Measurements from ENCODE around the gene PLAAT3. TPM values are rescaled to one million over a fixed set of nuclear protein-coding genes. Genes with fewer than 3 reads are reported as not detected.
"Not testable (repeated sequence)": the region's sequence is repeated elsewhere in the genome, so short reads cannot be mapped to it uniquely, and the experiment has no call there.

Gene PLAAT3
- total and polyA plus RNA-seq, 4 donors: 13.4 to 90.1 (median 54.3) TPM

DNA sequence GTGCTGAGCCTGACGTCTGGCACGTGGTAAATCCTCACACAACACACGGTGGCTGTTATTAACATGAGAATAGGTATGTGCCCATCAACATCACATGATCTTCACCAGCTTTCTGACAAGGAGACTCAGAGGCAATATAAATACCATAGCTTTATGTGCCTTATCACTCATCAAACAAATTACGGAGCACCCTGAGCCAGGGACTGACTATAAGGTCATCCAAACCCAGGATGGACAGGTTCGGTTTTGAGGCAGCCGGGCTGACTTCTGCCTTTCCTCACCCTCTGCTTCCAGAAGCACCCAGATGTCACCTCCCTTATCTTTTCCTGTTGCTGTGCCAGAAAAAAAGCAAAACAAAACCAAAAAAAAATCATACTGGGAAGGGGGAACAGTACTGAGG, 5.7 kb upstream of the PLAAT3 start:
- WGBS: 65% methylated on average over 6 of the region's 6 CpGs
- Histone ChIP-seq H3K27ac (ENCODE audit: low read depth in 1 of 2, low read length in 2 of 2) (no peak overlapping the region), H3K9me3 (ENCODE audit: control insufficient read depth in 4 of 4, low read length in 3 of 4) (no peaks in the 10 kb centered on the region), H3K36me3 (ENCODE audit: control insufficient read depth in 4 of 4, insufficient read depth in 3 of 4, low read depth in 1 of 4, low read length in 3 of 4) (no peaks in the 10 kb centered on the region), H3K4me3 (ENCODE audit: low read depth in 1 of 3, low read length in 3 of 3) (no peak overlapping the region), H3K4me1 (ENCODE audit: control insufficient read depth in 4 of 4, insufficient read depth in 4 of 4, low read length in 3 of 4) (peaks cover 0 to 3% (median 0%) of the 10 kb centered on the region in 4 donors), H3K9ac (ENCODE audit: low read depth in 1 of 2, low read length in 2 of 2) (no peak overlapping the region), H3K27me3 (ENCODE audit: control insufficient read depth in 4 of 4, insufficient read depth in 4 of 4, low read length in 3 of 4) (no peaks in the 10 kb centered on the region)
- DNase-seq (ENCODE audit: low spot score): no peak
- TF ChIP-seq RAD21 (IDR thresholded peaks at IDR 0.05) (no peak), YY1 (IDR thresholded peaks at IDR 0.05) (no peak), FOXA2 (IDR thresholded peaks at IDR 0.05) (no peak), TAF1 (conservative IDR thresholded peaks at IDR 0.05) (no peak), SP1 (IDR thresholded peaks at IDR 0.05) (no peak), HNF4A (conservative IDR thresholded peaks at IDR 0.05) (no peak), JUND (IDR thresholded peaks at IDR 0.05) (no peak), EGR1 (IDR thresholded peaks at IDR 0.05; ENCODE audit: low read depth in 2 of 2) (no peak), NR2F2 (IDR thresholded peaks at IDR 0.05) (no peak), GABPA (IDR thresholded peaks at IDR 0.05 in 1 of 2, conservative IDR thresholded peaks at IDR 0.05 in 1 of 2) (no peak), HNF4G (IDR thresholded peaks at IDR 0.05) (no peak), RXRA (IDR thresholded peaks at IDR 0.05) (no peak), FOXA1 (IDR thresholded peaks at IDR 0.05) (no peak)
- TF ChIP-seq, protein P1, sequence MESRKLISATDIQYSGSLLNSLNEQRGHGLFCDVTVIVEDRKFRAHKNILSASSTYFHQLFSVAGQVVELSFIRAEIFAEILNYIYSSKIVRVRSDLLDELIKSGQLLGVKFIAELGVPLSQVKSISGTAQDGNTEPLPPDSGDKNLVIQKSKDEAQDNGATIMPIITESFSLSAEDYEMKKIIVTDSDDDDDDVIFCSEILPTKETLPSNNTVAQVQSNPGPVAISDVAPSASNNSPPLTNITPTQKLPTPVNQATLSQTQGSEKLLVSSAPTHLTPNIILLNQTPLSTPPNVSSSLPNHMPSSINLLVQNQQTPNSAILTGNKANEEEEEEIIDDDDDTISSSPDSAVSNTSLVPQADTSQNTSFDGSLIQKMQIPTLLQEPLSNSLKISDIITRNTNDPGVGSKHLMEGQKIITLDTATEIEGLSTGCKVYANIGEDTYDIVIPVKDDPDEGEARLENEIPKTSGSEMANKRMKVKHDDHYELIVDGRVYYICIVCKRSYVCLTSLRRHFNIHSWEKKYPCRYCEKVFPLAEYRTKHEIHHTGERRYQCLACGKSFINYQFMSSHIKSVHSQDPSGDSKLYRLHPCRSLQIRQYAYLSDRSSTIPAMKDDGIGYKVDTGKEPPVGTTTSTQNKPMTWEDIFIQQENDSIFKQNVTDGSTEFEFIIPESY (IDR thresholded peaks at IDR 0.05): no peak
- TF ChIP-seq, protein P2, sequence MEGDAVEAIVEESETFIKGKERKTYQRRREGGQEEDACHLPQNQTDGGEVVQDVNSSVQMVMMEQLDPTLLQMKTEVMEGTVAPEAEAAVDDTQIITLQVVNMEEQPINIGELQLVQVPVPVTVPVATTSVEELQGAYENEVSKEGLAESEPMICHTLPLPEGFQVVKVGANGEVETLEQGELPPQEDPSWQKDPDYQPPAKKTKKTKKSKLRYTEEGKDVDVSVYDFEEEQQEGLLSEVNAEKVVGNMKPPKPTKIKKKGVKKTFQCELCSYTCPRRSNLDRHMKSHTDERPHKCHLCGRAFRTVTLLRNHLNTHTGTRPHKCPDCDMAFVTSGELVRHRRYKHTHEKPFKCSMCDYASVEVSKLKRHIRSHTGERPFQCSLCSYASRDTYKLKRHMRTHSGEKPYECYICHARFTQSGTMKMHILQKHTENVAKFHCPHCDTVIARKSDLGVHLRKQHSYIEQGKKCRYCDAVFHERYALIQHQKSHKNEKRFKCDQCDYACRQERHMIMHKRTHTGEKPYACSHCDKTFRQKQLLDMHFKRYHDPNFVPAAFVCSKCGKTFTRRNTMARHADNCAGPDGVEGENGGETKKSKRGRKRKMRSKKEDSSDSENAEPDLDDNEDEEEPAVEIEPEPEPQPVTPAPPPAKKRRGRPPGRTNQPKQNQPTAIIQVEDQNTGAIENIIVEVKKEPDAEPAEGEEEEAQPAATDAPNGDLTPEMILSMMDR (IDR thresholded peaks at IDR 0.05; ENCODE audit: low read depth, low read length, missing input control): no peak
- TF ChIP-seq, protein P3, sequence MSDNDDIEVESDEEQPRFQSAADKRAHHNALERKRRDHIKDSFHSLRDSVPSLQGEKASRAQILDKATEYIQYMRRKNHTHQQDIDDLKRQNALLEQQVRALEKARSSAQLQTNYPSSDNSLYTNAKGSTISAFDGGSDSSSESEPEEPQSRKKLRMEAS (IDR thresholded peaks at IDR 0.05): no peak
- TF ChIP-seq, protein P4, sequence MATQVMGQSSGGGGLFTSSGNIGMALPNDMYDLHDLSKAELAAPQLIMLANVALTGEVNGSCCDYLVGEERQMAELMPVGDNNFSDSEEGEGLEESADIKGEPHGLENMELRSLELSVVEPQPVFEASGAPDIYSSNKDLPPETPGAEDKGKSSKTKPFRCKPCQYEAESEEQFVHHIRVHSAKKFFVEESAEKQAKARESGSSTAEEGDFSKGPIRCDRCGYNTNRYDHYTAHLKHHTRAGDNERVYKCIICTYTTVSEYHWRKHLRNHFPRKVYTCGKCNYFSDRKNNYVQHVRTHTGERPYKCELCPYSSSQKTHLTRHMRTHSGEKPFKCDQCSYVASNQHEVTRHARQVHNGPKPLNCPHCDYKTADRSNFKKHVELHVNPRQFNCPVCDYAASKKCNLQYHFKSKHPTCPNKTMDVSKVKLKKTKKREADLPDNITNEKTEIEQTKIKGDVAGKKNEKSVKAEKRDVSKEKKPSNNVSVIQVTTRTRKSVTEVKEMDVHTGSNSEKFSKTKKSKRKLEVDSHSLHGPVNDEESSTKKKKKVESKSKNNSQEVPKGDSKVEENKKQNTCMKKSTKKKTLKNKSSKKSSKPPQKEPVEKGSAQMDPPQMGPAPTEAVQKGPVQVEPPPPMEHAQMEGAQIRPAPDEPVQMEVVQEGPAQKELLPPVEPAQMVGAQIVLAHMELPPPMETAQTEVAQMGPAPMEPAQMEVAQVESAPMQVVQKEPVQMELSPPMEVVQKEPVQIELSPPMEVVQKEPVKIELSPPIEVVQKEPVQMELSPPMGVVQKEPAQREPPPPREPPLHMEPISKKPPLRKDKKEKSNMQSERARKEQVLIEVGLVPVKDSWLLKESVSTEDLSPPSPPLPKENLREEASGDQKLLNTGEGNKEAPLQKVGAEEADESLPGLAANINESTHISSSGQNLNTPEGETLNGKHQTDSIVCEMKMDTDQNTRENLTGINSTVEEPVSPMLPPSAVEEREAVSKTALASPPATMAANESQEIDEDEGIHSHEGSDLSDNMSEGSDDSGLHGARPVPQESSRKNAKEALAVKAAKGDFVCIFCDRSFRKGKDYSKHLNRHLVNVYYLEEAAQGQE (IDR thresholded peaks at IDR 0.05): no peak
- TF ChIP-seq, protein P5, sequence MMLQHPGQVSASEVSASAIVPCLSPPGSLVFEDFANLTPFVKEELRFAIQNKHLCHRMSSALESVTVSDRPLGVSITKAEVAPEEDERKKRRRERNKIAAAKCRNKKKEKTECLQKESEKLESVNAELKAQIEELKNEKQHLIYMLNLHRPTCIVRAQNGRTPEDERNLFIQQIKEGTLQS (IDR thresholded peaks at IDR 0.05): no peak

DNA sequence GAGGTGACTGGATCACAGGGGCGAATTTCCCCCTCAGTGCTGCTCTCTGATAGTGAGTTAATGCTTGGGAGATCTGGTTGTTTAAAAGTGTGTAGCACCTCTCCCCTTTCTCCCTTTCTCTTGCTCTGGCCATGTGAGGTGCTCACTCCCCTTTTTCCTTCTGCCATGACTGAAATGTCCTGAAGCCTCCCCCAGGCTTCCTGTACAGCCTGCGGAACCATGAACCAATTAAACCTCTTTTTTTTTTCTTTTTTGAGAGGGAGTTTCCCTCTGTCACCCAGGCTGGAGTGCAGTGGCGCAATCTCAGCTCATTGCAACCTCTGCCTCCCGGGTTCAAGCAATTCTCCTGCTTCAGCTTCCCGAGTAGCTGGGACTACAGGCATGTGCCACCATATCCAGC, 3.5 kb upstream of the PLAAT3 start:
- not testable (repeated sequence) for H3K9ac ChIP-seq (ENCODE audit: low read depth in 1 of 2, low read length in 2 of 2); H3K27ac ChIP-seq (ENCODE audit: low read depth in 1 of 2, low read length in 2 of 2); H3K36me3 ChIP-seq (ENCODE audit: control insufficient read depth in 4 of 4, insufficient read depth in 3 of 4, low read depth in 1 of 4, low read length in 3 of 4); H3K4me3 ChIP-seq (ENCODE audit: low read depth in 1 of 3, low read length in 3 of 3); H3K9me3 ChIP-seq (ENCODE audit: control insufficient read depth in 4 of 4, low read length in 3 of 4); H3K4me1 ChIP-seq (ENCODE audit: control insufficient read depth in 4 of 4, insufficient read depth in 4 of 4, low read length in 3 of 4); H3K27me3 ChIP-seq (ENCODE audit: control insufficient read depth in 4 of 4, insufficient read depth in 4 of 4, low read length in 3 of 4); DNase-seq (ENCODE audit: low spot score)
- 82% methylated on average over 5 of the region's 5 CpGs for WGBS

Measured in liver (tissue), 9 donors.